SHP77 (cell line): ENCODE results near the gene SLC30A10.
"Not testable (repeated sequence)": the region's sequence is repeated elsewhere in the genome, so short reads cannot be mapped to it uniquely, and the experiment has no call there.

Source experiments
- DNase-seq, 2 experiments: peaks; one replicate each; lab custom pipeline; 2025; lab: John Stamatoyannopoulos, UW

SLC30A10 gene

GRCh38 chr1:219891846-219892245, 36.5 kb downstream of the SLC30A10 start:
- not testable (repeated sequence) for DNase-seq

DNA sequence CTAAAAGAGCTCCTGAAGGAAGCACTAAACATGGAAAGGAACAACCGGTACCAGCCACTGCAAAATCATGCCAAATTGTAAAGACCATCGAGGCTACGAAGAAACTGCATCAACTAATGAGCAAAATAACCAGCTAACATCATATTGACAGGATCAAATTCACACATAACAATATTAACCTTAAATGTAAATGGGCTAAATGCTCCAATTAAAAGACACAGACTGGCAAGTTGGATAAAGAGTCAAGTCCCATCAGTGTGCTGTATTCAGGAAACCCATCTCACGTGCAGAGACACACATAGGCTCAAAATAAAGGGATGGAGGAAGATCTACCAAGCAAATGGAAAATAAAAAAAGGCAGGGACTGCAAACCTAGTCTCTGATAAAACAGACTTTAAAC, 39.7 kb downstream of the SLC30A10 start:
- not testable (repeated sequence) for DNase-seq

DNA sequence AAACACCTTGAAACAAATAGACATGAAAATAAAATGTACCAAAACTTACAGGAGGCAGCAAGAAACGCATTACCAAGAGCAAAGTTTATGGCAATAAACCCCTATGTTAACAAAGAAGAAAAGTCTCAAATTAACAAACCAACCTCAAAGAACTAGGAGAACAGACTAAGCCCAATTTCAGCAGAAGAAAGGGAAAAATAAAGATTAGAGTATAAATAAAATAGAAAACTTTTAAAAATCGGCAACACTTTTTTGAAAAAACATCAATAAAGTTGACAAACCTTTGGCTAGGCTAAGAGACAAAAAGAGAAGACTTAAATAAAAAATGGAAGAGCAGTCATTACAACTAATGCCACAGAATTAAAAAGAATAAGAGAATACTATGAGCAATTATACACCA, 42.7 kb downstream of the SLC30A10 start:
- no peak for DNase-seq

DNA sequence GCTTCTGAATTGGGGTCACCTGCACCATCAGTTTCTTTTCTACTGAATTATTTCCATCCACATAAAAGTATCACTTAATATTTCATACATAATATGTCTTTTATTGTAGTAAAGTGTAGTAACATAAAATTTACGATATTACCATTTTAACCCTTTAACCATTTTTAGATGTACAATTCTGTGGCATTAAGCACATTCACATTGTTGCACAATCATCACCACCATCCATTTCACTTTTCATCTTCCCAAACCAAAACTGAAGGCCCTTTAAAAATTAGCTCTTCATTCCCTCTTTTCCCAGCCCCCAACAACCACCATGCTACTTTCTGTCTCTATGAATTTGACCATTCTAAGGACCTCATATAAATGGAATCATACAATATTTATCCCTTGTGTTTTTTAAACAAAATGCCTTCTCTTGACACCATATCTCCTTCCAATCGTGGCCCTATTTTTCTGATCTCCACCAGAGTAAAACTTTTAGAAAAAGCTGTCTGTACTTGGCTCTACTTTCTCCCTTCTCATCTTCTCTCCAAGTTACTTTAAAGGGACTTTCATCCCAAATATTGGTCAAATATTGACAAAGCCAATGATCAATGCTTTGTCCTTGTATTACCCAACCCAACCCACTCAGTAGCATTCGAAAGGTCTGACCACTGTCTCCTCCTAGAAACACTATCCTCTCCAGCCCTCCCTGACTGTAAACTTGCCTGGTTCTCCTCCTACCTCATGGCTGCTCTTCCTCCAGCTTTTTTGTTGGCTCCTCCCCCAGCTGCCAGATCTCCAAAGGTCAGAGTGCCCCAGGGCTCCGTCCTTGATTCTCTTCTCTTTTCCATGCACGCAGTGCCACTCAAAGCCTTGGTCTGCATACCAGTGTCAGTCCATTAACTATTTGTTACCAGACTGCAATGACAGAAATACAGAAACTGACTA, 44.7 kb downstream of the SLC30A10 start:
- no peak for DNase-seq

DNA sequence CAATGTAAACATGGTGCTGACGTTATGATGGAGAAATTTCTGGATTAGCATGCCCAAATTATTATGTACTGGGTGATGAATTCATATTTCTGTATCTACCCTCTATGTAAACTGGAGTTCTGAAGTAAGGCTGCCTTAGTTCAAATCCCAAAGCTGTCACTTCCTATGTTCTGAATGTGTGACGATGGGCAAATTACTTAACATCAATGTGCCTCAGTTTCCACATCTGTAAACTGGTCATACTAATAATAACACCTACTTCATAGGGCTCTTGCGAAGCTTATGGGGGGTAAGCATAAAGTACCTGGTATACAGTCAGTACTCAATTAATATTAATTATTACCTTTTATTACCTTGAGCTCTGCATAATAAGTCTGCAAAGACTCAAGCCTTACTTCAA, 45.6 kb downstream of the SLC30A10 start:
- DNase-seq = no peak

DNA sequence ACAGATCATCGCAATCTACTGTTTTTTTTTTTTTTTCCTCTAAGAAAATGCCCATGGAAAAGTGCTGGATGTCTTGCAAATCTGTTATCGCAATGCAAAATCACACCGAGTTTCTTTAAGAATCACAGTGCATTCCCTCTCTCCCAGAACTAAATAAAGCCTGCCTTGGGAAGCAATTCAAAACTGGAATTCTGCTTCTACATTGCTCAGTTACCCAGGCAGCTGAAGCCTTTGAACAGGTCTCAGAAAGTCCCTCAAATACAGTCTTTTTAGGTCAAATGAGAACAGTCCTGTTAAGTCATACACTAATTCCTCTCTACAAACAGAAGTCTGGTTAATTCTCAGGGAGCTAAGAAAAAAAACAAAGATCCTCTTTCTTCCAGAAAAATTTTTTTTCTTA, 46.3 kb downstream of the SLC30A10 start:
- DNase-seq = no peak

DNA sequence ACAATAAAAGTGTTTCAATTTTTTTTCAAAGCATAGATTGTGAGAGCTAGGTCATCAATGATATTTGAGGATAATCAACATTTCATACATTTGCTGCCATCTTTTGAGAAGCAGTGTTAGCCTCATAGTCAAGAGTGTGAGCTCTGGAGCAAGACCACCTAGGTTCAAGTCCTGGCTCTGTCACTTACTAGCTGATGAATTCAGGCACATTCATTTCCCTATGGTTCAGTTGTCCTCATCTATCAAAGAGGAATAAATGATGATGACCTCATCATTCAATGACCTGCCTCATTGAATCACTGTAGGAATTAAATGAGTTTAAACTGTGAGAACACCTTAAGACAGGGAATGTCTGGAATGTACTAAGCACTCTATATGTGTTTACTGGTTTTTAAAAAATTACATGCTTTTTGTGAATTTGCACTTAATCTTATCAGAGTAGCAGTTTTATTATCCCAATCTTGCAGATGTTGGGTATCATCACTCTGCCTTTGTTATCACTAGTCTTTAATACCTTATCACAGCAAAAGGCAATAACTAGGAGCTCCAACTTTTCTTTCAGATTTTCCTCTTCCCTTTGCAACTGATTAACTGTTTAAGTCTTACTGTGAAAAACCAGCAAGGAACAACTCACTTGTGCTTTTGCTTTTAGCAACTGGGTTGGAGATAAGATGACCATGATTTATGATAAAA, 47.4 kb downstream of the SLC30A10 start:
- no peak for DNase-seq

DNA sequence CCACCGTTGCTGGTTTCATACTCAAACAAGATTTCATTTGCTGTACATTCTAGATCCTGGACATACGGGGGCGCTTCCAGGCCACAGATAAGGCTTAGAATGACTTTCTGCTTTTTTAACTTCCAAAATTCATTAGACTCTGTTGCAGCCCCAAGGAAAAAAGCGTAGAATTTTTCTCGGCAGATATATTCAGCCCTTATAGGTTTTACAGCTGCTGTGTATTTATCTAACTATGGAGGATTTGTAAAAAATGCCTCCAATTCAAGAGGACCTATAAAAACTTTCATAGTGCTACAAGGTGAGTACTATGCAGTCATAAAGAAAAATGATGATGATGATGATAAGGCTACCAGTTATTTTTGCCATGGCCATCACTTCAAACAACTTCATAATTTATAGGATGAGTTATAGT, 51.6 kb downstream of the SLC30A10 start:
- no peak for DNase-seq

GRCh38 chr1:219875860-219876259, 52.5 kb downstream of the SLC30A10 start:
- no peak for DNase-seq

GRCh38 chr1:219872538-219872937, 55.8 kb downstream of the SLC30A10 start:
- DNase-seq = not testable (repeated sequence)

DNA sequence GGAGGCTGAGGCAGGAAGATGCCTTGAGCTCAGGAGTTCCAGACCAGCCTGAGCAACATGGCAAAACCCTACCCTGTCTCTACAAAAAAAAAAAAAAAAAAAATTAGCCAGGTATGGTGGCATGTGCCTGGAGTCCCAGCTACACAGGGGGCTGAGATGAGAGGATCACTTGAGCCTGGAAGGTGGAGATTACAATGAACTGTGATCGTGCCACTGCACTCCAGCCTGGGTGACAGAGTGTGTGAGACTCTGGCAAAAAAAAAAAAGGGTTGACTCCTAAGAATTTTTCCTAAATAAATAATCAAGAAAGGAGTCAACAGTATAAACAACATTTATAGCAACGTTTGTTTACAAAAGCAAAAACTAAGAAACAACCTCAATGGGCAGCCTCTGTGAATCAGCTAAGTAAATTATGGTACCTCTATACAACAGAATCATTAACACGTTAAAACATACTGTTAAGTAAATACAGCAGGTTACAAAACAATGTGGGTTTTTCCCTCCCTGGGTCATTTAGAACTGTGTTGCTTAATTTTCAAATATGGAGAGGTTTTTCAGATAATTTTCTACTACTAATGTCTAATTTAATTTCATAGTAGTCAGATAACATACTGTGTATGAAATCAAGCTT, 56.8 kb downstream of the SLC30A10 start:
- DNase-seq = no peak

GRCh38 chr1:219868615-219869014, 59.7 kb downstream of the SLC30A10 start:
- DNase-seq = not testable (repeated sequence)
